Measurements from ENCODE around the gene LRRC32. TPM values are rescaled to one million over a fixed set of nuclear protein-coding genes. Genes with fewer than 3 reads are reported as not detected.

The LRRC32 gene
- polyA plus RNA-seq, 2 donors, result 8.1 to 8.5 TPM

DNA sequence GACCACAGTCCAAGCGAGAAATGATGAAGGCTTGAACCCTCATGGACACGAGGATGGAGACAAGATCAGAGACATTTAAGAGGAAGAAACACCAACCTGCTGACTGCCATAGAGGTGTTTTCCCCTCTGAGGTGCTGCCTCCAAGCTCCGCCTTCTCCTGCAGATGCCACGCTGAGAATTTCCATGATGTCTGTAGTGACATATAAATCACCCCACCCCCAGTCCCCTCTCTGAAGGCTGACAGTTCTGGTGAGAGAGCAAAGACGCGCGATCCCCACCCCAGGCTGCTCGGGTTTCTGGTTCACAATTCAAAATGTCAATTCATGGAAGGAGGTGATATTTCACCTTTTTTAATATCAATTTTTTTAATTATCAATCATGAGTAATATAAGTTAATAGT lies 28.2 kb downstream of the LRRC32 start:
- H3K36me3 ChIP-seq (ENCODE audit: control insufficient read depth in 2 of 2, insufficient read depth in 2 of 2, low read length in 1 of 2), result no peaks in the 10 kb centered on the region
- no peak overlapping the region for H3K27ac ChIP-seq (ENCODE audit: low read depth in 2 of 2, low read length in 1 of 2)
- peaks cover 0 to 3% of the 10 kb centered on the region in 2 donors for H3K4me1 ChIP-seq (ENCODE audit: control insufficient read depth in 2 of 2, insufficient read depth in 2 of 2, low read length in 1 of 2)
- H3K4me3 ChIP-seq (ENCODE audit: low read depth in 1 of 2, low read length in 2 of 2), result no peak overlapping the region
- 75 to 77% methylated on average over 8 of the region's 8 CpGs for WGBS, 2 donors
- H3K27me3 ChIP-seq (ENCODE audit: control insufficient read depth in 1 of 2, insufficient read depth in 2 of 2, low read length in 2 of 2), result no peaks in the 10 kb centered on the region
- H3K9me3 ChIP-seq (ENCODE audit: control insufficient read depth in 2 of 2, insufficient read depth in 1 of 2, low read depth in 1 of 2, low read length in 1 of 2), result no peaks in the 10 kb centered on the region

DNA sequence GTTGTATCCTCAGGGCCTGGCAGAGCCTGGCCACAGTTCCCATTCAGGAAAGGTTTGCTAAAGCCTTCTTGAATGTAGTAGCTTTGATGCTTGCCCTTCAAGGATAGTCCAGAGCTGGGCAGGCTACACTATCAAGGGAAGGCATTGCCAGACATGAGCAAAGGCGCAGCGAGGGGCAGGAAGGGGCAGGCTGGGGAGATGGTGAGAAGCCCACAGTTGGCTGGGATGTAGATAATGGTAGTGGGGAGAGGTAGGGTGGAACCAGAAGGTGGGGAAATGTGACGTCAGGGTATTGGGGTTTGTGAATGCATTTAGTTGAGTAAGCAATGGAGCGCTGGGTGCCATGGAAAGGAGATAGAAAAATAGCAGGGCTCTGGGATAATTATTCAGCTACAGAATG lies 28.6 kb downstream of the LRRC32 start:
- Histone ChIP-seq H3K36me3 (ENCODE audit: control insufficient read depth in 2 of 2, insufficient read depth in 2 of 2, low read length in 1 of 2) (no peaks in the 10 kb centered on the region), H3K4me3 (ENCODE audit: low read depth in 1 of 2, low read length in 2 of 2) (no peak overlapping the region), H3K9me3 (ENCODE audit: control insufficient read depth in 2 of 2, insufficient read depth in 1 of 2, low read depth in 1 of 2, low read length in 1 of 2) (no peaks in the 10 kb centered on the region), H3K27ac (ENCODE audit: low read depth in 2 of 2, low read length in 1 of 2) (no peak overlapping the region), H3K27me3 (ENCODE audit: control insufficient read depth in 1 of 2, insufficient read depth in 2 of 2, low read length in 2 of 2) (no peaks in the 10 kb centered on the region), H3K4me1 (ENCODE audit: control insufficient read depth in 2 of 2, insufficient read depth in 2 of 2, low read length in 1 of 2) (peaks cover 1 to 4% of the 10 kb centered on the region in 2 donors)
- 89 to 91% methylated on average over 4 of the region's 4 CpGs for WGBS, 2 donors

DNA sequence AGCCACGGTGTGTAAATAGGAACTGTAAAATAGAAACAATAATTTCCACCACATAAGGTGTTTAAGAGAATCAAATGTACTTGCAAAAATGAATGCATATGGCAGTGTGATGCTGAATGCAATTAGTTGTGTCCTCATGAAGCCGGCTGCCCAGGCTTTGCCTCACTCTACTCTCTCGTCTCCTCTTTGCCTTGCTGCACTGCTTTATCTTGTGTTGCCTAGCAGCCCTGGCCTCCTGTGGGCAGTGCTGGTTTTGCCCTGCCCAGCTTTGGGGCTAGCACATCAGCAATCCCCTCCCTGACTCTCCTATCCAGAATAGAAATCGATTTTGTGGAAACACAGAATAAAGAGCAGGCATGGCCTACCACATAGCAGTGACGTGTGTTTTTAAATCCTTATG lies 30.0 kb downstream of the LRRC32 start:
- no peak overlapping the region for H3K4me3 ChIP-seq (ENCODE audit: low read depth in 1 of 2, low read length in 2 of 2)
- peaks cover 2 to 4% of the 10 kb centered on the region in 2 donors for H3K4me1 ChIP-seq (ENCODE audit: control insufficient read depth in 2 of 2, insufficient read depth in 2 of 2, low read length in 1 of 2)
- H3K27ac ChIP-seq (ENCODE audit: low read depth in 2 of 2, low read length in 1 of 2), result no peak overlapping the region
- H3K27me3 ChIP-seq (ENCODE audit: control insufficient read depth in 1 of 2, insufficient read depth in 2 of 2, low read length in 2 of 2), result no peaks in the 10 kb centered on the region
- H3K36me3 ChIP-seq (ENCODE audit: control insufficient read depth in 2 of 2, insufficient read depth in 2 of 2, low read length in 1 of 2), result no peaks in the 10 kb centered on the region
- WGBS, 2 donors, result 77 to 81% methylated on average over 5 of the region's 5 CpGs
- H3K9me3 ChIP-seq (ENCODE audit: control insufficient read depth in 2 of 2, insufficient read depth in 1 of 2, low read depth in 1 of 2, low read length in 1 of 2), result no peaks in the 10 kb centered on the region

DNA sequence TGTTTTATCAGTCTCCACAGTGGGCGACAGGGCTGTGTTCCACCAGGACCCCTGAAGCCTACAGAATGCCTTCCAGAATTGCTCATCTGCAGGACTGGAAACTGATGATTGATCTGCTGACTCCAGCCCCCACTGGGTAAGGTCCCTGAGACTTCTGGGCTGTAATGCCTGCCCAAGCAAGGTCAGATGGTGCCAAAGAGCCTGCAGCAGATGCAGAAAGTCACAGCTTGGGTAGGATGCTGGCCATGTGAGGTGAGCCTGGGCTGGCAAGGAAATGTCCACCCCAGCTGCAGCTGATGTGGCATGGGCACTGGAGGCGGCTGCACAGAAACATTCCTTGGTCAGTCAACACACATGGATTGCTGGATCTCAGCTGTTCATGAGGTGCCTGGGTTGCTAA lies 30.9 kb downstream of the LRRC32 start:
- H3K9me3 ChIP-seq (ENCODE audit: control insufficient read depth in 2 of 2, insufficient read depth in 1 of 2, low read depth in 1 of 2, low read length in 1 of 2), result no peaks in the 10 kb centered on the region
- WGBS, 2 donors, result 93 to 95% methylated on average over 2 of the region's 2 CpGs

DNA sequence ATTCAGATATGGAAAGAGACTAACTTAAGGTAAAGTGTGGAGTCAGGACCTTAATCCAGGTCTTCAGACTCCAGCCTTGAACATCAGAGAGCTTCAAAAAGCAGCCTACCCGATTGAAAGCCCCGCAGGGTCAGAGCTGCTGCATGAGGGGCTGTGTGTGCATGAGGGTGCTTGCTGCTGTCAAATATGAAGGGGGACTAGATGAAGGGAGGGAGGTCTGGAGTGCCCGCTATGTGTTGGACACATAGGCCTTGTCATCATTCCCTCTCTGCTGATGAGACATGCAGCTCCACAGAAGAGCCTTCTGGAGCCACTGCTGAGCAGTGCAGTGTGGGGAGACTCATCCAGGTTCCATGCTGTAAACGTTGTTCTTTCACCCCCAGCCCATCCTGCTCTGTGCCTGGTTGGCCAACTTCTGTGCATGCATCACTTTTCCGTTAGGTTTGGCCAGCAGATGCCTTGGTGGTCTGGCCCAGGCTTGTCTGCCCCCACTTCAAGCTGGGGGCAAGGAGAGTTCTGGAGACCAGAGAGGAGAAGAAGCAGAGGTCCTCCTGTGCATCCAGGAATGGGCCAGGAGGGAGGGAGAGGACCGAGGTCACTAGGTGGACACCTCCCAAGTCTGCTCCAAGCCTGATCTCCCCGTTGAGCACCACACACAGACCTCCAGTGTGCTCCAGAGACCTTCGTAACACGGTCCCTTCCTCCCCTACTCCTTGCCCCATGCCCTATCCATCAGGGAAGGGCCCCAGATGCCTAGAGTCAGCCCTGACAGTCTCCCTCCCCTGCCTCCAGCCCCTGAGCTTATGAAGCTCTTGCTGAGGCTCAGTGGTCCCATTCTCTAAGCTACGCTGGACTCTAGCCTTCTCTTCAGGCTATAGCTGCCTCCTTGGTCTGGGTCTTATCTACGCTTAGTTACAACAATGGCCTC lies 32.0 kb downstream of the LRRC32 start:
- Histone ChIP-seq H3K36me3 (ENCODE audit: control insufficient read depth in 2 of 2, insufficient read depth in 2 of 2, low read length in 1 of 2) (no peaks in the 10 kb centered on the region), H3K27ac (ENCODE audit: low read depth in 2 of 2, low read length in 1 of 2) (no peak overlapping the region), H3K4me3 (ENCODE audit: low read depth in 1 of 2, low read length in 2 of 2) (no peak overlapping the region), H3K27me3 (ENCODE audit: control insufficient read depth in 1 of 2, insufficient read depth in 2 of 2, low read length in 2 of 2) (no peaks in the 10 kb centered on the region), H3K9me3 (ENCODE audit: control insufficient read depth in 2 of 2, insufficient read depth in 1 of 2, low read depth in 1 of 2, low read length in 1 of 2) (no peaks in the 10 kb centered on the region), H3K4me1 (ENCODE audit: control insufficient read depth in 2 of 2, insufficient read depth in 2 of 2, low read length in 1 of 2) (peaks cover 2 to 4% of the 10 kb centered on the region in 2 donors)
- WGBS, 2 donors, result 86 to 90% methylated on average over 11 of the region's 11 CpGs

More for the DNA sequence above, 30.9 kb downstream of the LRRC32 start:
- Histone ChIP-seq H3K27me3 (ENCODE audit: control insufficient read depth in 1 of 2, insufficient read depth in 2 of 2, low read length in 2 of 2) (no peaks in the 10 kb centered on the region), H3K27ac (ENCODE audit: low read depth in 2 of 2, low read length in 1 of 2) (no peak overlapping the region), H3K4me1 (ENCODE audit: control insufficient read depth in 2 of 2, insufficient read depth in 2 of 2, low read length in 1 of 2) (peaks cover 2 to 4% of the 10 kb centered on the region in 2 donors), H3K36me3 (ENCODE audit: control insufficient read depth in 2 of 2, insufficient read depth in 2 of 2, low read length in 1 of 2) (no peaks in the 10 kb centered on the region), H3K4me3 (ENCODE audit: low read depth in 1 of 2, low read length in 2 of 2) (no peak overlapping the region)

DNA sequence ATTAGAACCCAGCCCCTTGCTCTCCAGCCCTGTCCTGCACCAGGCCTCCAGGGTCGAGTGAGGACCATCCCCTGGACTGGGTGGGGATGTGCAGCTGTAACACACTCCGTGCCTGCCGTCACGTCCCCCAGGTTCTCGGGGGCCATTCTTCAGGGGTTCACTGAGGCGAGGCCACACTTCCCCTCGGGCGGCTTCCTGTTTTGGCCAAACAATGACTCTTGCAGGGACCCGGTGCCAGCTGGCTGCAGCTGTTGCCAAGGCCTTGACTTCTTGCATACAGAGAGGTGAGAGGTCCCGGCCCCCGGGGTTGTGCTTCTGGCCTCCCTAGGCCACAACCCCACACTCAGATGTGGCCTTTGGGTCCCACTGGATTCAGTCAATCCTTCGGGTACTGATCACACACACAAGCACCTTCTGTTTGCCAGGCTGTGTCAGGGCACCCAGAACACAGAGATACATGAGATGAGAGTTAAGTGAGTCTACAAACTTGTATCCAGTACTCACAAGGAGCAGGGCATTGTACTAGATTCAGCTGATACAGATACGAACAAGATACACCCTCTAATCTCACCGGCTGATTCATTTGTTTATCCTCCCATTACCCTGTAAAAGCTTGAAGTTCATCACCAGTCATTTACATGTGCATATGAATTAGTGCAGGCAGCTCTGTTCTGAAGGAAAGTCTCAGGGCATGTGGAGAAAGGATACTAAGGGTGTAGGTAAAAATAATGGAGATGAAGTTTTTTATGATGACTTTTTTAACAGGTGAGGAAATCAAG lies 32.9 kb downstream of the LRRC32 start:
- Histone ChIP-seq H3K9me3 (ENCODE audit: control insufficient read depth in 2 of 2, insufficient read depth in 1 of 2, low read depth in 1 of 2, low read length in 1 of 2) (no peaks in the 10 kb centered on the region), H3K4me1 (ENCODE audit: control insufficient read depth in 2 of 2, insufficient read depth in 2 of 2, low read length in 1 of 2) (peaks cover 2 to 4% of the 10 kb centered on the region in 2 donors), H3K27ac (ENCODE audit: low read depth in 2 of 2, low read length in 1 of 2) (no peak overlapping the region), H3K36me3 (ENCODE audit: control insufficient read depth in 2 of 2, insufficient read depth in 2 of 2, low read length in 1 of 2) (no peaks in the 10 kb centered on the region), H3K27me3 (ENCODE audit: control insufficient read depth in 1 of 2, insufficient read depth in 2 of 2, low read length in 2 of 2) (no peaks in the 10 kb centered on the region), H3K4me3 (ENCODE audit: low read depth in 1 of 2, low read length in 2 of 2) (no peak overlapping the region)
- 42 to 45% methylated on average over 14 of the region's 14 CpGs for WGBS, 2 donors

DNA sequence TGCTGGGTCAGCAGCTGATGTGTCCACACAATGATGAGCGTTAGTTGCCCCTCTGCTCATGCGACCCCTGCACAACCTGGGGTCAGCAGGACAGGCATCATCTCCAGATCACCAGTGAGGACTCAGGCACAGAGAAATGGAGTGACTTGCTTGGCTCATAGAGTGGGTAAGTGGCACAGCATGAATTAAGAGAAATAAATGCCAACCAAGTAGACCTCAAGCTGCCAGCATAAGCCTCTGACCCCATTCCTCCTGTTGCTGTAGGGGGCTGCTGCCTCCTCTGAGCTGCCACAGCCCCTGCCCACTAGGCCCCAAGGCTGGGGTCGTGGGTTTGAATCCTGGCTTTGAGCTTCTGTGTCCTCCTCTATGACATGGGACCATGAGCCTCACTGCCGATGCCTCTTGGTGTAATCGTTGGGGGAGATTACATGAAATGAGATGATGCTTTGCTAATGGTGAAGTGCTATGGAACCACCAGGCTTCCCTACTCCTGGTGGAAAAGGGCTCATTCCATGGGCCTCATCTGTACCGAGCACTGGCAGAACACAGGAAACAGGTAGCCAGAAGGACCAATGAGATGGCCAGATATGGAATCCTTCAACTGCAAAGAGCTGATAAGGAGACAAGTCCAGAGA lies 33.6 kb downstream of the LRRC32 start:
- H3K27ac ChIP-seq (ENCODE audit: low read depth in 2 of 2, low read length in 1 of 2), result no peak overlapping the region
- H3K4me1 ChIP-seq (ENCODE audit: control insufficient read depth in 2 of 2, insufficient read depth in 2 of 2, low read length in 1 of 2), result peaks cover 2 to 4% of the 10 kb centered on the region in 2 donors
- no peaks in the 10 kb centered on the region for H3K36me3 ChIP-seq (ENCODE audit: control insufficient read depth in 2 of 2, insufficient read depth in 2 of 2, low read length in 1 of 2)
- H3K4me3 ChIP-seq (ENCODE audit: low read depth in 1 of 2, low read length in 2 of 2), result no peak overlapping the region
- H3K27me3 ChIP-seq (ENCODE audit: control insufficient read depth in 1 of 2, insufficient read depth in 2 of 2, low read length in 2 of 2), result no peaks in the 10 kb centered on the region
- WGBS, 2 donors, result 92% methylated on average over 6 of the region's 6 CpGs
- H3K9me3 ChIP-seq (ENCODE audit: control insufficient read depth in 2 of 2, insufficient read depth in 1 of 2, low read depth in 1 of 2, low read length in 1 of 2), result no peaks in the 10 kb centered on the region

DNA sequence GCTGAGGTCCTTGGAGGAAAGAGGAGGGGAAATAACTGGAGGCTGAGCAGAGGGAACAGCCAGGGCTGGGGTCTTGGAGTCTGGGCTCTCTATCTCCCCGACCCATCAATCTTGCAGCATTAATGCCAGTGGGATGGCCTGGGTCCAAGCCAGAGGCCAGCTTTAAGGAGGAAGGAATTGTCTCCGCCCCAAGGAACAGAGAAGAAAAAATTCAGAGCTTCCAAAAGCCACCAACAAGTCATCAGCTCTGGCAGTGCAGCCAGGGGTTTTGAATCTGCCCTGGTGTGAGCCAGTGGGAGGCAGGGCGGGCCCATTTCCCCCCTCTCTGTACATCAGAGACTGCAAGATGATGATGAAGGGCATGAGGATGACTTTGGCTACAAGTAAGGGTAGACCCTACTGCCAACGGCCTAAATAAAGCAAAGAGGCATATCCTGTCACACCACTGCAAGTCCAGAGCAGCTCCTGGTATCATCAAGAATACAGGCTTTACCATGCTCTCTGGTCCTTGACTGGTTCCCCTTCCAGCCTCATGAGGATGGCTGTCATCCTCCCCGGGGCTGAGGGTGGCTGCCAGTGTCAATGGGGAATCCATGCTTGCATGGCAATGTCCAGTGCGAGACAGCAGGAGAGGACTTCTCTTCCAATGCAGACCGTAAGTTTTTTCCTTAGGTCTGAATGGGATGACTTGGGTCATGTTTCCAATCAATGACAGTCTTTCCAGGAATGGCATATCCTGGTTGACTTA lies 34.4 kb downstream of the LRRC32 start:
- WGBS, 2 donors, result 85 to 88% methylated on average over 7 of the region's 7 CpGs
- Histone ChIP-seq H3K27me3 (ENCODE audit: control insufficient read depth in 1 of 2, insufficient read depth in 2 of 2, low read length in 2 of 2) (no peaks in the 10 kb centered on the region), H3K36me3 (ENCODE audit: control insufficient read depth in 2 of 2, insufficient read depth in 2 of 2, low read length in 1 of 2) (no peaks in the 10 kb centered on the region), H3K4me1 (ENCODE audit: control insufficient read depth in 2 of 2, insufficient read depth in 2 of 2, low read length in 1 of 2) (peaks cover 2 to 4% of the 10 kb centered on the region in 2 donors), H3K4me3 (ENCODE audit: low read depth in 1 of 2, low read length in 2 of 2) (no peak overlapping the region), H3K9me3 (ENCODE audit: control insufficient read depth in 2 of 2, insufficient read depth in 1 of 2, low read depth in 1 of 2, low read length in 1 of 2) (no peaks in the 10 kb centered on the region), H3K27ac (ENCODE audit: low read depth in 2 of 2, low read length in 1 of 2) (no peak overlapping the region)

DNA sequence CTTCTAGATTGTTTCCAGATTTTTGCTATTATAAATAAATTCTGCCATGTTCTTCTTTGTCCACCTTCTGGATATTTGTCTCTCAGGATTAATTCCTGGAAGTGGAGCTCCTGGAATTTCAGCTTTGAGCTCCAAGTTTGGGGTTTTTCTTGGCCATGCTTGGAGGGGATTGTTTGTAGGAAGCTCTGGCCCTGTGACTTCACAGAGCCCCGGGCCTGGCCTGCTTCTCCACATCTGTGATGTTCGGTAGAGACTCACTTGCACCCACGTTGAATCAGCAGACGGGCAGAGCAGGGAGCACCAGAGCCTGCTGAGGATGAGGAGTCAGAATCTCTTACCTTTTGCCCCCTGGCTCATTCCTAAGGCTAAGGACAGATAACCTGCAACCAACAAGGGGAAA lies 35.7 kb downstream of the LRRC32 start:
- Histone ChIP-seq H3K9me3 (ENCODE audit: control insufficient read depth in 2 of 2, insufficient read depth in 1 of 2, low read depth in 1 of 2, low read length in 1 of 2) (no peaks in the 10 kb centered on the region), H3K4me1 (ENCODE audit: control insufficient read depth in 2 of 2, insufficient read depth in 2 of 2, low read length in 1 of 2) (peaks cover 4 to 7% of the 10 kb centered on the region in 2 donors), H3K4me3 (ENCODE audit: low read depth in 1 of 2, low read length in 2 of 2) (no peak overlapping the region), H3K27me3 (ENCODE audit: control insufficient read depth in 1 of 2, insufficient read depth in 2 of 2, low read length in 2 of 2) (no peaks in the 10 kb centered on the region), H3K36me3 (ENCODE audit: control insufficient read depth in 2 of 2, insufficient read depth in 2 of 2, low read length in 1 of 2) (no peaks in the 10 kb centered on the region), H3K27ac (ENCODE audit: low read depth in 2 of 2, low read length in 1 of 2) (no peak overlapping the region)
- WGBS, 2 donors, result 66 to 77% methylated on average over 4 of the region's 4 CpGs
